SK-N-SH treated with all-trans-retinoic acid at 6 μM for 48 hours (cell line): Measurements from ENCODE around the gene XRCC1.

Experiments
- ATAC-seq: fragments of 200-7000 bp; cut with Tn5 transposase; 3 replicates; pipeline ENCODE4 v1.9.1; 2020; ENCODE audit warnings: mild to moderate bottlenecking, moderate library complexity
- ARNTL ChIP-seq: fragments of 450-650 bp; formaldehyde crosslinking; IDR thresholded peaks from 2 replicates; pipeline ENCODE4 v1.5.0; 2020; ENCODE audit warnings: low read depth, mild to moderate bottlenecking, moderate library complexity, borderline replicate concordance
- BACH2 ChIP-seq: fragments of 250-450 bp; sonication (Bioruptor Pico); IDR thresholded peaks from 2 replicates; pipeline ENCODE4 v1.9.0; 2021; ENCODE audit warnings: mild to moderate bottlenecking, borderline replicate concordance
- CREB5 ChIP-seq: fragments of 250-450 bp; sonication (Bioruptor Pico); IDR thresholded peaks from 2 replicates; pipeline ENCODE4 v1.5.1; 2020; ENCODE audit warnings: low read depth, mild to moderate bottlenecking, moderate library complexity
- CSDC2 ChIP-seq: fragments of 250-450 bp; sonication (Bioruptor Pico); IDR thresholded peaks from 2 replicates; pipeline ENCODE4 v1.5.0; 2020; ENCODE audit warnings: mild to moderate bottlenecking, moderate library complexity
- CSRNP3 ChIP-seq: fragments of 250-450 bp; sonication (Bioruptor Pico); IDR thresholded peaks from 2 replicates; pipeline ENCODE4 v1.5.1; 2021; ENCODE audit warnings: mild to moderate bottlenecking, moderate library complexity
- ESRRG ChIP-seq: fragments of 250-450 bp; sonication (Bioruptor Pico); IDR thresholded peaks from 2 replicates; pipeline ENCODE4 v1.6.1; 2021; ENCODE audit warnings: mild to moderate bottlenecking
- GLIS3 ChIP-seq: fragments of 250-450 bp; sonication (Bioruptor Pico); IDR thresholded peaks from 2 replicates; pipeline ENCODE4 v1.5.0; 2020; ENCODE audit warnings: mild to moderate bottlenecking, moderate library complexity
- ISL1 ChIP-seq: fragments of 250-450 bp; sonication (Bioruptor Pico); IDR thresholded peaks from 2 replicates; pipeline ENCODE4 v2.1.2; 2022; ENCODE audit warnings: mild to moderate bottlenecking, moderate library complexity
- OSR1 ChIP-seq: fragments of 250-450 bp; sonication (Bioruptor Pico); IDR thresholded peaks from 2 replicates; pipeline ENCODE4 v1.8.0; 2022; ENCODE audit warnings: moderate library complexity, mild to moderate bottlenecking, inconsistent platforms
- POU6F1 ChIP-seq: fragments of 250-450 bp; sonication (Bioruptor Pico); IDR thresholded peaks from 2 replicates; pipeline ENCODE4 v1.8.0; 2021; ENCODE audit warnings: low read depth, mild to moderate bottlenecking, moderate library complexity, borderline replicate concordance
- PPARA ChIP-seq: fragments of 250-450 bp; sonication (Bioruptor Pico); IDR thresholded peaks from 2 replicates; pipeline ENCODE4 v1.5.0; 2020; ENCODE audit warnings: mild to moderate bottlenecking, borderline replicate concordance
- RARB ChIP-seq: fragments of 250-450 bp; sonication (Bioruptor Pico); IDR thresholded peaks from 2 replicates; pipeline ENCODE4 v1.8.0; 2021; ENCODE audit warnings: mild to moderate bottlenecking, moderate library complexity
- SNAI2 ChIP-seq: fragments of 250-450 bp; sonication (Bioruptor Pico); IDR thresholded peaks from 2 replicates; pipeline ENCODE4 v1.5.0; 2020; ENCODE audit warnings: mild to moderate bottlenecking, moderate library complexity
- TOX ChIP-seq: fragments of 250-450 bp; sonication (Bioruptor Pico); IDR thresholded peaks from 2 replicates; pipeline ENCODE4 v1.8.0; 2021; ENCODE audit warnings: mild to moderate bottlenecking, moderate library complexity, borderline replicate concordance
- ZFP3 ChIP-seq: fragments of 250-450 bp; sonication (Bioruptor Pico); IDR thresholded peaks from 2 replicates; pipeline ENCODE4 v1.5.0; 2020; ENCODE audit warnings: mild to moderate bottlenecking, moderate library complexity
- ZFP30 ChIP-seq: fragments of 450-650 bp; formaldehyde crosslinking; IDR thresholded peaks from 2 replicates; pipeline ENCODE4 v1.5.0; 2022; ENCODE audit warnings: mild to moderate bottlenecking, moderate library complexity
- ZNF70 ChIP-seq: fragments of 450-650 bp; formaldehyde crosslinking; IDR thresholded peaks from 2 replicates; pipeline ENCODE4 v1.5.0; 2020; ENCODE audit warnings: mild to moderate bottlenecking, moderate library complexity
- ZNF8 ChIP-seq: fragments of 450-650 bp; formaldehyde crosslinking; IDR thresholded peaks from 2 replicates; pipeline ENCODE4 v1.5.0; 2020; ENCODE audit warnings: mild to moderate bottlenecking, moderate library complexity
- TF ChIP-seq, protein P1 (sequence below): fragments of 250-450 bp; sonication (Bioruptor Pico); IDR thresholded peaks from 2 replicates; pipeline ENCODE4 v1.8.0; 2020; ENCODE audit warnings: mild to moderate bottlenecking, moderate library complexity, borderline replicate concordance

Gene XRCC1

GRCh38 chr19:43555185-43555770 lies 20.0 kb downstream of the XRCC1 start:
- TF ChIP-seq, protein P1, sequence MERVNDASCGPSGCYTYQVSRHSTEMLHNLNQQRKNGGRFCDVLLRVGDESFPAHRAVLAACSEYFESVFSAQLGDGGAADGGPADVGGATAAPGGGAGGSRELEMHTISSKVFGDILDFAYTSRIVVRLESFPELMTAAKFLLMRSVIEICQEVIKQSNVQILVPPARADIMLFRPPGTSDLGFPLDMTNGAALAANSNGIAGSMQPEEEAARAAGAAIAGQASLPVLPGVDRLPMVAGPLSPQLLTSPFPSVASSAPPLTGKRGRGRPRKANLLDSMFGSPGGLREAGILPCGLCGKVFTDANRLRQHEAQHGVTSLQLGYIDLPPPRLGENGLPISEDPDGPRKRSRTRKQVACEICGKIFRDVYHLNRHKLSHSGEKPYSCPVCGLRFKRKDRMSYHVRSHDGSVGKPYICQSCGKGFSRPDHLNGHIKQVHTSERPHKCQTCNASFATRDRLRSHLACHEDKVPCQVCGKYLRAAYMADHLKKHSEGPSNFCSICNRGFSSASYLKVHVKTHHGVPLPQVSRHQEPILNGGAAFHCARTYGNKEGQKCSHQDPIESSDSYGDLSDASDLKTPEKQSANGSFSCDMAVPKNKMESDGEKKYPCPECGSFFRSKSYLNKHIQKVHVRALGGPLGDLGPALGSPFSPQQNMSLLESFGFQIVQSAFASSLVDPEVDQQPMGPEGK (CRISPR knock-in tag) = no peak
- TF ChIP-seq GLIS3 (CRISPR knock-in tag) (no peak), ZNF70 (no peak), RARB (CRISPR knock-in tag) (no peak)
- ATAC-seq = peak; percentile 94

GRCh38 chr19:43554317-43554895 lies 20.9 kb downstream of the XRCC1 start:
- no peak for ATAC-seq
- TF ChIP-seq ZFP30 (CRISPR knock-in tag) (no peak), ZNF8 (CRISPR knock-in tag) (no peak), CSRNP3 (CRISPR knock-in tag) (no peak), ISL1 (CRISPR knock-in tag) (no peak), BACH2 (CRISPR knock-in tag) (no peak), ZFP3 (CRISPR knock-in tag) (no peak), GLIS3 (CRISPR knock-in tag) (no peak), CREB5 (CRISPR knock-in tag) (no peak), CSDC2 (CRISPR knock-in tag) (no peak)
- TF ChIP-seq, protein P1 (CRISPR knock-in tag) = no peak

DNA sequence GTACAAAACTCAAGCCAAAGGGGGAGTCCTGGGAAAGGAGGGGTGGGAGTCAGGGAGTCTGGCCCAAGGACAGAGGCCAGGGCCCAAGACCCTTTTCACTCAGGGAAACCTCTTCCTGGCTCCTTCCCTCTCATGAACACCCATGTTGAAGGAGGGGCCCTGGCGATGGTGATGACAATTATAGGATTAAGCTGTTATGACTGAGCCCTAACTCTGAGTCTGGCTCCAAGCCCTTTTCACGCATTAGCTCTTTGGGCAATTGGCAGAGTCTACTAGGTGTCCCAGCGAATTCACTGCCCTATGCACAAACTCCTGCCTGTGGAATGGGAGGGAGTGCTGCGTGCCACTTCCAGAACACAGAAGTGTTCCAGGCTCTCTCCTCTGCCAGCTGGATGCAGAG lies 21.7 kb downstream of the XRCC1 start:
- no peak for TF ChIP-seq OSR1 (CRISPR knock-in tag)
- no peak for TF ChIP-seq TOX (CRISPR knock-in tag)
- TF ChIP-seq BACH2 (CRISPR knock-in tag) = no peak
- no peak for TF ChIP-seq CSDC2 (CRISPR knock-in tag)
- TF ChIP-seq, protein P1 (CRISPR knock-in tag) = no peak
- TF ChIP-seq ISL1 (CRISPR knock-in tag) = no peak
- TF ChIP-seq ZFP3 (CRISPR knock-in tag) = no peak
- TF ChIP-seq SNAI2 = no peak
- TF ChIP-seq ZNF8 (CRISPR knock-in tag) = no peak
- TF ChIP-seq, all 23 proteins: peak for 0
- ATAC-seq = no peak

DNA sequence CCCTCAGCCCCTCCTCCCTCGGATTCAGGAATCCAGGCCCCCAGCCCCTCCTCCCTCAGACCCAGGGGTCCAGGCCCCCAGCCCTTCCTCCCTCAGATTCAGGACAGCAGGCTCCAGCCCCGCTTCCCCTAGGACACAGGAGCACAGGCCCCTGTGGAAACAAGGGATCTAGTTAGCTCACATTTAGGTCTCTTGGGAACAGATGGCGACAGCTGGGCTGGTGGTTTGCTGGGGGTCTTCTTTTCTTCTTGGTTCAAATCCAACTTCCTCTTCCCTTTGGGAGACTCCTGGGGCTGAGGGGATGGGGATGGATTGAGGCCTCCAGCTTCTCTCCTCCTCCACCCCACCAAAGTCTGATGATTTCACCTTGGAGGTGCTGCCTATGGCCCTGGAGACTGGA lies 22.7 kb downstream of the XRCC1 start:
- TF ChIP-seq PPARA (CRISPR knock-in tag) = no peak
- no peak for TF ChIP-seq ZFP30 (CRISPR knock-in tag)
- no peak for TF ChIP-seq TOX (CRISPR knock-in tag)
- TF ChIP-seq ESRRG (CRISPR knock-in tag) = no peak
- TF ChIP-seq, protein P1 (CRISPR knock-in tag) = no peak
- TF ChIP-seq POU6F1 (CRISPR knock-in tag) = no peak
- TF ChIP-seq ARNTL (CRISPR knock-in tag) = no peak
- no peak for TF ChIP-seq GLIS3 (CRISPR knock-in tag)
- ATAC-seq = no peak
